Measurements from ENCODE around the gene MGARP. TPM values are rescaled to one million over a fixed set of nuclear protein-coding genes. Genes with fewer than 3 reads are reported as not detected.
"Not testable (repeated sequence)": the region's sequence is repeated elsewhere in the genome, so short reads cannot be mapped to it uniquely, and the experiment has no call there.

The MGARP gene
- total RNA-seq (2014; rRNA removed; shearing (Covaris generic)), result 3.9 and 4.7 TPM in 2 replicates

DNA sequence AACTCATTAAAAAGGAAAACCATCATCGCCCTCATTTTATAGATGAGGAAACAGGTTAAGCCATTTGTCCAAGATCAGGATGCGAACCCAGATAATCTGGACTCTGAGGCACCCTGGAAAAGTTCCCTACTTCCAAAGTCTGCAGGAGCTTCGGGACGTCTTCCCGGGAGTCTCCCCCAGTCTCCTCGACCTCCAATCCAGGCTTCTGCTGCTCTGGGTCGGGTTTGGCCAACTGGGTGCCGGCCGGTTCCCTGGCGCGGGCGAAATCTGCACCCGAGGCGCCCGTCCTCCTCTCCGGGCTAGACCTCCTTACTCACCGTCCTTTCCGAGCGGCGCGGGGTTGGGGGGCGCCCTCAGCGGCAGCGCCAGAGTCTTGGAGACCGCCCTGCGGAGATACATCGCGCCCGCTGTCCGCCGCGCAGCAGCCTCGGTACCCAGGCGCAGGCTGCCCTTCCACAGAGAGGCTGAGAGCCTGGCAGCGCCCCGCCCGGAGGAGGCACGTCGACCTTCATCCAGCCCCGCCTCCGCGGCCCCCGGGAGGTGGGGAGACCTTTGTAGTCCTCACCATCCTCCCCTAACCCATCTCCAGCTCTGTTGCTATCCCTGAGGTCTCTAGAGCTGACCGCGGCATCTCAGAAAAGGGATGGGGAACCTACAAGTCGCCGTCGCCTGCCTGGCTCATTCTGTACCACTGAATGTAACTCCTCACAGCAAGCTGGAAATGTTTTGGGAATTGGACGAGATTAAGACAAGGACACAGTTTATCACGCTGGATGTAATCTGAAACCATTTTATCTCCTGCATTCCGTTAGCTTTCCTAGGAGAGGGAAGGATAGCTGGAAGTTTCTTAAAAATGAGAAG is at the start of gene MGARP:
MGARP (minus strand) TSS at position 466 of the 861 bp plus-strand sequence; CDS start at position 399, 67 bp downstream.
- DNase-seq (ENCODE audit: low read depth), result peak; percentile 20

DNA sequence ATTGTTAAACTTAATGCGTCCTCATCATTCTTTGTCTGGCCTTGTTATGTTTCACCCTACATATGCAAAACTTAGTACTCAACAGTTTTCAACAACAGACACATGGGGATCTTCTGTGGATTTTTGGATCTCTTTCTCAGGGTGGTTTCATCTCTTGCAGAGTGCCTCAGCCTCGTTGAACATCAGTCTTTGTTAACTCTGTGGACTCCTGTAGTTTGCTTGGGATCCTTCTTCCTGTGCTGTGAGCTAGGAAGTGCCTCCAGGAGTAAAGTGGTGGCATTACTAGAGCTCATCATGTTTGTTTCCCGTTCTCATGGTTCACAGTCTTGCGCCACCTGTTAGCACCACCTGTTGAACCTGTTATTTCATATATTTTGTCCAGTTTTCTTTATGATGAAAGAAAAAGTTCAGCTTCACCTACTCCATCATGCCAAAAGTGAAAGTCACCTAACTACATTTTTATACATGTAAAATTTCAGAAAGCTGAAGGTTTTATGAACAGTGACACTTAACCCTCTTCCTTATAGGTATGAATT is 49.7 kb upstream of the MGARP start:
- DNase-seq (ENCODE audit: low read depth), result no peak

DNA sequence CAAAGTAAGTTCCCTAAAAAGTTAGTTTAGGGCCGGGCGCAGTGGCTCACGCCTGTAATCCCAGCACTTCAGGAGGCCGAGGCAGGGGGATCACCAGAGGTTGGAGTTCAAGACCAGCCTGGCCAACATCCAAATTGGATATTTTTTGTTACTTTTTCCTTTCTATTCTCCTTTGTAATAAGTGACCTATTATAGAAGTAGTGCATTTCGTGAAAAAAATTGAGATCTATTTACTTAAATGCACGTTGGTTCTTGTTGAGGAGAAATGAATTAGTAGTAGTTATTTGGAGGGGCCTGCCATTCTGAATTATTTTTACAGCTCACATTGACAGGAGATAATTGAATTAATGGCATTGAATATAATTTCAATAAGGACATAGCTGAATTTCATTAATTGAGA is 44.6 kb upstream of the MGARP start:
- no peak for DNase-seq (ENCODE audit: low read depth)

DNA sequence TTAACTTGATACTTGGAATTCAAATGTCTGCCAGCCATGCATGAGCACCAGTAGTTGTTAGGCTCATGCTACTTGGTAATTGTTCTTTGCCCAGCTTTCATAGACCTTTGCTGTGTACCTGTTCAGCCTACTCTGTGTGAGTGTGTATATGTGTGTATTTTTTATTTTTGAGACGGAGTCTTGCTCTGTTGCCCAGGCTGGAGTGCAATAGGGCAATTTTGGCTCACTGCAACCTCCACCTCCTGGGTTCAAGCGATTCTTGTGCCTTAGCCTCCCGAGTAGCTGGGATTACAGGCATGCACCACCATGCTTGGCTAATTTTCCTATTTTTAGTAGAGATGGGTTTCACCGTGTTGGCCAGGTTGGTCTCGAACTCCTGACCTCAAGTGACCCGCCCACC is 42.5 kb upstream of the MGARP start:
- not testable (repeated sequence) for DNase-seq (ENCODE audit: low read depth)

DNA sequence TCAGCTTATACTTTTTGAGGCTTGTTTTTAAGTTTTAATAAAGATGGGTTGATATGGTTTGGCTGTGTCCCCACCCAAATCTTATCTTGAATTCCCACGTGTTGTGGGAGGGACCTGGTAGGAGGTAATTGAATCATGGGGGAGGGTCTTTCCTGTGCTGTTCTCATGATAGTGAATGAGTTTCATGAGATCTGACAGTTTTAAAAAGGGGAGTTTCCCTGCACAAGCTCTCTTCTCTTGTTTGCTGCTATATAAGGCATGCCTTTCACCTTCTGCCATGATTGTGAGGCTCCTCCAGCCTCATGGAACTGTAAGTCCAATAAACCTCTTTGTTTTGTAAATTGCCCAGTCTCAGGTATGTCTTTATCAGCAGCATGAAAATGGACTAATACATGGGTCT is 42.0 kb upstream of the MGARP start:
- DNase-seq (ENCODE audit: low read depth), result not testable (repeated sequence)

DNA sequence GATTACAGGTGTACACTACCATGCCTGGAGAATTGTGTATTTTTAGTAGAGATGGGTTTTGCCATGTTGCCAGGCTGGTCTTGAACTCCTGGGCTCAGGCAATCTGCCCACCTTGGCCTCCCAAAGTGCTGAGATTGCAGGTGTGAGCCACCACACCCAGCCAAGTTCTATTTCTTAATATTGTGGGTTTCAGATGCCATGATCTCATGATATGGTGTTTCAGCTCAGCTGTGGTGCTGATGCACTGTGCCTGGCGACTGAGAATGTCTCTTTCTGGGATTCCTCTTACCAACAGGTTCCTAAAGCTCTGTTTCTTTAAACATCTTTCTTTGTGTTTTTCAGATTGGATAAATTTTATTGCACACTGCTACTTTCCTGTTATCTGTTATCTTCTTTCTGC is 39.5 kb upstream of the MGARP start:
- no peak for DNase-seq (ENCODE audit: low read depth)

DNA sequence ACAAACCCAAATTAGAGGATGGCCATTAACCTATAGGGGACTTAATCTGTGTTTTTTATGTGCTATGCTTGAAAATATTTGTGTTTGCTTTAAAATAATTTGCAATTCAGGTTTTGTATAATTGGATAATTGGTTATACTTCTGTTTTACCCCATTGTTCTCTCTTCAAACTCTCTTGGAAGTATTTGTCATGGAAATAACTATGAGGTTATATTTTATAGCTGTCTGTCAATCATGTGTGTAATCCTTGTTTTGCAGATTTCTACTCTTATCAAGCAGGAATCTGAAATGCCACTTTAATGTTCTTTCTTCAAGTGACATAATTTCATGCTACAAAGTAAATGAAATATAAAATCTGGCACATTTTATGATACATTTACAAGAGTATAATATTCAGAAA is 37.6 kb upstream of the MGARP start:
- DNase-seq (ENCODE audit: low read depth), result no peak

DNA sequence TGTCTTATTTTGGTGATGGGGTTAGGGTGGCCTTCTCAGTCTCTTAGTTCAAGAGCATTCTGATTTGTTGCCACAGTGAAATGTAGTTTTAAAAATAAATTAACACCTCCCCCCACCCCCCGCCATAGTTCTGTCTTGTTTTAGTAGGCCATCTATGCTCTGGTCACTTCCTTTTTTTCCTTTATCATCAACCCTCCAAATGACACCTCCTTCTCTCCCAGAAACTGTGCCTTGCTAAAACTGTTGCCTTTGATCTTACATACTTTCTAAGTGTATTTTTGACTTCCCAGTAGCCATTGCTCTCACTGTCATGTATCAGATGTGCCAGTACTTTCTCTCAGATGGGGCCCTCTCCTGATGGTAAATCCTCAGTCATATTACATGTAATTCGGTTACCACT is 36.7 kb upstream of the MGARP start:
- no peak for DNase-seq (ENCODE audit: low read depth)

DNA sequence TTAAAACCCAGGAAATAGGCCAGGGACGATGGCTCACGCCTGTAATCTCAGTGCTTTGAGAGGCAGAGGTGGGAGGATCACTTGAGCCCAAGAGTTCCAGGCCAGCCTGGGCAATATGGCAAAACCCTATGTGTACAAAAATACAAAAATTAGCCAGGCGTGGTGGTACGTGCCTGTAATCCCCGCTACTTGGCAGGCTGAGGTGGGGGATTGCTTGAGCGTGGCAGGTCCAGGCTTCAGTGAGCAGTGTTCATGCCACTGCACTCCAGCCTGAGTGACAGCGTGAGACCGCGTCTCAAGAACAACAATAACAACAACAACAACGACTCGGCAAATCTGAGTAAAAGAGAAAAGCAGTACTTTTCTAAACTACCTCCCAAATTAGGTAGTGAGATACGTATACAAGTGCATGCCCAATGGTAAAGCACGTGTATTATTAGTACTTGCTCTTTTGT is 35.2 kb upstream of the MGARP start:
- no peak for DNase-seq (ENCODE audit: low read depth)

DNA sequence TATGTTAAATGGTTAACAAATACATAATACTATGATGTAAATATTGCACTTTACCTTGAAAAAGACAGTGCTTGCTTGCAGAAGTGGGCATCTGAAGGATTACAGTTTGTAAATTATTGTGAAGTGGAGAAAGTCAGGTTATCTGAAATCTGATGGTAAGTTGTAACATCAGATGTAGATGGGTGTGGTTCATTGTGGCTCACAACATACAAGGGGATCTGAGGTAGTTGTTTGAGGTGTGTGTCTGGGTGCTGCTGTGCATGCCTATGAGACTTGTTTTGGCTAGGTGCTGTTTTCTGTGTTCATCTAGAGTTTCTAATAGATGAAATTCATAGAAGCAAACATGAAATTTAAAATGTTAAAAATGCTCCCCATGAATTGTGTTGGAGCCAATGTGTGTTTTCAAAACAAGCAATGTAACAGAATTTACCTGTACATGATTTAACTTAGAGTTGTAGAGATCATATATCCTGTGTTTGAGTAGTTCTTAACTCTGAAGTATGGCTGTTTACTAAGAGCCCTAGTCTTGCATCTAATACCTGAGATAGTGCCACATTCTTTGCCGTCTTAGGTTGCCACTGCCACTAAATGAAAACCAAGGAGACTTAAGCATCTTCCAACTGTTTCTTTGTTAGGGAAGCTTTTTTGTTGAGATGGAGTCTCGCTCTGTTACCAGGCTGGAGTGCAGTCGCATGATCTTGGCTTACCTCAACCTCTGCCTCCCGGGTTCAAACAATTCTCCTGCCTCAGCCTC is 34.2 kb upstream of the MGARP start:
- DNase-seq (ENCODE audit: low read depth), result no peak

DNA sequence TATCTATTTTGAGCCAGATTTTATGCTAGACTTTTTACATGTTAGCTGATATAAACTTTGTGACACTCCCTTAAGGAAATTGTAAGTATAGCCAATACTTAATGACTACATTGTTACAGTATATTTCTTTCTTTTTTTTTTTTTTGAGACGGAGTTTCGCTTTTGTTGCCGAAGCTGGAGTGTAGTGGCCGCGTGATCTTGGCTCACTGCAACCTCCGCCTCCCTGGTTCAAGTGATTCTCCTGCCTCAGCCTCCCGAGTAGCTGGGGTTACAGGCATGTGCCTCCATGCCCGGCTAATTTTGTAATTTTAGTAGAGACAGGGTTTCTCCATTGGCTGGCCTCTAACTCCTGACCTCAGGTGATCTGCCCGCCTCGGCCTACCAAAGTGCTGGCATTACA is 33.4 kb upstream of the MGARP start:
- DNase-seq (ENCODE audit: low read depth), result not testable (repeated sequence)

DNA sequence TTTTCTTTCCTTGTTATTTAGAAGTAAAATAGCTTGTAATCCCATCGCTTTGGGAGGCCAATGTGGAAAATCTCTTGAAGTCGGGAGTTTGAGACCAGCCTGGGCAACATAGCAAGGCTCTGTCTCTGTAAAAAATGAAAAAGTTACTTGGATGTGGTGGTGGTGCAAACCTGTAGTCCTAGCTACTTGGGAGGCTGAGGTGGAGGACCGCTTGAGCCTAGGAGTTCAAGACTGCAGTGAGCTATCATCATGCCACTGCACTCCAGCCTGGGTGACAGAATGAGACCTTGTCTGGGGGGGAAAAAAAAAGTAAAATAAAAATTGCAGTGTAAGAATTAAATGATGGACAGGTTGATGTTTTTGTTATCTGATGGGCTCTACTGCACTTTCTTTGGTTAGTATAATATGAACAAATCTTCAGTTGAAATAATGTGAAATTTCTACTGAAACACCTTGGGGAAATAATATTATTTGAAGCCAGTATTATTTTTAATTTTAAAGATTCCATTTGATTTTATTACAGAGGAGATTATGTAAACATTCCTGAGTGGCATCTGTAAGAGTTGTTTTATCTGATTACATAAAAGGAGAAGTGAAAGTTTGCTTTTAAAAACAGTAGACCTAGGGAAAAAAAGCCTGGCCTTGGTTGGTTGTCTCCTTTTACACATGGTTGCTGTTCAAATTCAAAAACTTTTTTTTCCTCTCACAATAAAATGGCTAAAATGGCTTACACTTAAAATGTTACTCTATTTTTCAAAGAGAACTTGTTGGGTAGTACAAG is 32.7 kb upstream of the MGARP start:
- no peak for DNase-seq (ENCODE audit: low read depth)

DNA sequence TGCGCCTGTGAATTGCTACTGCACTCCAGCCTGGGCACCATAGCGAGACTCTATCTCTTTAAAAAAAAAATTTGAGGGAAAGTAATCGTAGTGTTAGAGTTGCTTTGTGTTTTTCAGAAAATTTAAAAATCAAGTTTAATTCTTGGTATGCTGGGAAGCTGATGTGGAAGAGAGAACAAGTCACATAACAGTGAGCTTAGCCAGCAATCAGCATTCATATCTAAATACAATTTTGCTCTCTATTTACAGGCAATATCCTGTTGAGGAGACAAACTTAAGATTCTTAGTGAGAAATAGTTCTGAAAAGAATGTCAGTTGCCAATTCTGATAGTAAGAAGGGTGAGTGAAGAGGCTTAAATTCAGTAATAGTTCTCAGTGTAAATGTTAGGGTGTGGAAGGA is 31.9 kb upstream of the MGARP start:
- no peak for DNase-seq (ENCODE audit: low read depth)

DNA sequence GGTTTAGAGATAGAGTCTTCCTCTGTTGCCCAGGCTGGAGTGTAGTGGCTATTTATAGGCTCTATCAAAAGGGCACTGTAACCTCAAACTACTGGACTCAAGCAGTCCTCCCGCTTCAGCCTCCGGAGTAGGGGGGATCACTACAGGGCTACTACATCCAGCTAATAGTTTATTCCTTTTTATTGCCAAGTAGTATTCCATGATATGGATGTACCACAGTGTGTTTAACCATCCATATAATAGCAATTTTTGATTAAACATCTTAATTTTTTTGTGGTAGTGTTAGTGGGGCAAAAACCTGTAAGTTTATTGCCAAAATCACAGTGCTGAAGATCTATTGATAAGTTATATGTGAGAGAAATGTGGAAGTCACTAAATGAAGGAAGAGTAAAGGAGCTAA is 24.9 kb upstream of the MGARP start:
- DNase-seq (ENCODE audit: low read depth), result no peak

DNA sequence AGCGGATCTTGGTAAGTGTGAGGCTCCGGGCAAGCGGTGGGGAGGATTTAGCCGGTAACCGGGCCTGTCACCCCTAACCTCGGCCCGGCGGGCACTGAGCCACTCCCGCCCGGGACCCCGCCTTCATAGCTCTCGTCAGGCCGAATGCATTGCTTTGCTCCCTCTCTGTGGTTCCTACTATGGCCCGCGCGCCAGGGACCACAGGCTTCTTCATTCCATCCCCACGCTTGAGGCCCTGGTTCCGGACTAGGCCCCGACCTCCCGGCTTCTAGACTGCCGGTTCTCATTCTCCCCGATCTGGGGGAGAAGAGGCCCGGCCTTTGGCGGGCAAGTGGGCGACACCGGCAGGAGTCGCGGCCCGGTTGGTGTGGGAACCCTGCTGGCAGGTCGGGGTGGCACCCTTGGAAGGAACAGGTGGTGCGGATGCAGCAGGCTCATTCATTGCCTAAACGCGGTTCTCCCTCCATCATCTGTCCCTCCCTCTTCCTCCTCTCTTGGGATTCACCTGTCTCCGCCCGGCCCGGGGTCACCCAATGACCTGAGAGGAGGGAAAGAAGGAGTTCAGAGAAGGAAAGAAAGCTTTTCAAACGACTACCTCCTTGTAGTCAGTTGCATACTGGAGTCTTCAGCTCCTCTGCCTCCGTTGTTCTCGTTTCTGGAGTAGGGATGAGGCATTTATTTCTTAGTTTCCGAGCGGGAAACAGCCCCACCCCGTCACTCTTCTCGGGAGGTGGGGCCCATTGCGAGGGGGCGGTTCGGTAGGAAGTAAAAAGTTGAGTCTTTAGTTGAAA is 22.0 kb upstream of the MGARP start, which contains the start of gene NDUFC1:
NDUFC1 (minus strand) TSS at position 657 of the 791 bp plus-strand sequence. CDS start 6,679 bp downstream, outside the sequence.
- DNase-seq (ENCODE audit: low read depth), result peak; percentile 58

DNA sequence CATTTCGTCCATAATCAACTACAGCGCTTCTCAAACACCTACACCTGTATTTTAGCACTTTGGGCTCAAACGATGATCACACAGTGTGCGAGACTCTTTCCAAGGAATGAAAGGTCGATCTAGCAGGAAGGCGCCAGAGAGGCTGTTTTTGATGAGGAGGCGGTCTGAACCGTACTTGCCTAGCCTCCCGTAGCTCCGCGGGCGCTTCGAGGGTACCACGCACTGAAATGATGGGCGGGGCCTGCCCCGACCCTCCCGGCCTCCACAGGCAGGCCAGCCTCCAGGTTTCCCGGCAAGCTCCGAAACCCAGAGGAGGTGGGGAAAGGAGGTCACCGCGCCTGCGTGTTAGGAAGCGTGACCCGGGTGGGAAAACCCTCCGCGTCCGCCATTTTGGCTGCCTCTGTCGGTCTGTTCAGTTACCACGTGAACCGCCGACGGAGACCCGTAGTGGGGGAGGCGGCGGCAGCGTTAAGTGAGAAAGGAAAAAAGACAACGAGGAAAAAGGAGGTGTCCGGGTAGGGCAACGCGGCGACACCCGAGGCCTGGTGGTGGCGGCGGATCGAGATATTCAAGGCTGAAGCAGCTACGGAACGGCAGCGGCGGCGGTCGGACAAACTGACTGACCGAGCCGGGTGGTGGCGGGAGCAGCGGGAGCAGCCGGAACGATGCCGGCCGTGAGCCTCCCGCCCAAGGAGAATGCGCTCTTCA is 21.2 kb upstream of the MGARP start, which contains the start of gene NAA15:
NAA15 (plus strand) TSS at position 393 of the 708 bp plus-strand sequence; CDS start at position 666, 273 bp downstream.
- DNase-seq (ENCODE audit: low read depth), result peak; percentile 96

DNA sequence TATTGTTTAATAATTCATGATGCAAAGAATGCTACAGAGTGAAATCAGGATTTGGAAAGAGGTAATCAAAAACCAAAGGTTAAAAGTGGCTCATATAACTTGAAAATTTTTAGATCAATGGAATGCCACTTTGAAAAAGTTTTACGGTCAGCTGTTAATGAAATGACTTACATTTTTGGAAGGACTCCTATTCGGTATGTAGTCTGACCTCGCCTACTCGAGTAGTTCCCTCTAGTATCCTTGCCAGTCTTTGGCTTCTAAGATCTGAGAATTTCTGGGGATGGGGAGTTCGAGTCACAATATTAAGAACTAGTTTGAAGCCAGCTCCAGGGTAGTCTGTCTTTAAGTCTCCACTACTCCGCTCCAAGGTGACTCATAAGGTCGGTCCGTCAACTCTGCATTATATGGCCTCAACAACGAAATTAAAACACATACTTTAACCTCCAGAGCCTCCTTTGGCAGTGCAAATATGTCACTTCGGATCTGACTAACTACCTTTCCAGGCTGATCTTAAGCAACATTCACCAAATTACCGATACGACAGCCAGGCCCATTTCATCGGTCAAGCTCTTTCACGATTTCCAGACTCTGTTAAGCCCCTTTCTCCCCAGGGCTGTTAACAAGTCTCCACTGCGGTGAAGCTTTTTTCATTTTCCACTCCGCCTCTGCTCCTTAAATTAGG is 20.5 kb upstream of the MGARP start:
- DNase-seq (ENCODE audit: low read depth), result peak; percentile 69

DNA sequence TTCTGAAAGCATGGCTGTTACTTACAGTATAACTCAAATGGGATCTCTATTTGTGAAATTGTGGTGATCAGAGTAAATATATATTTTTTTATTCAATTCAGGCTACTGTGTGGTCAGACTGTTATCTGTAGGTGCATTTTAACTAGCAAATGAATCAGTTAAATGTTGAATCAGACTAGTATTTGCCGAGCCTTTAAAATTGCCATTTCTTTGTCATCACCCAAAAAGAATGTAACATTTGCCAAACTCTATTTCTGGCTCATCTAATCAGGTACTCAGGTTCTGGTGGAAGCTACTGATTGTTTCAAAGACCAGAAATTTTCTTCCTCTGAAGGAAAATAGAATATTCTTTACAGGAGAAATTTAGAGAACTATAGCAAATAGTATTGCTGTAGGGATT is 19.5 kb upstream of the MGARP start:
- peak; percentile 64 for DNase-seq (ENCODE audit: low read depth)

DNA sequence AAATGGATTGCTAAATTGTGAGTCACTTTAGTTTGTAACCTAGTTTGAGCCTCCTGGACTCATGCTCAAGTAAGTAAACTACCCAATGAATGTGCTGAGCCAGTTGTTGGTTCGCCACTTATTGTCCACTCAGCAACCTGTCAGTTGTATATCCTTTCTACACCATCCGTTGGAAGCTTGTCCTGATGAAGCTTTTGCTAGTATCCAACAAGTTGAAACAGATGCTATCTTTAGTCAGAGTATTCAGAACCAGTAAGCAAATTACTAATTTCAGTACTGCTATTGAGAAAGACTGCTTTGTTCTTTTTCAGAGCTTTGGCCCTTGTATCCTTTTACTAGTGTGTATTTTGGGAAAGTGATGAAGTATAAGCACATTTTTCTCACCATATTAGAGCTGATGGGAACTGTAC is 17.0 kb upstream of the MGARP start:
- DNase-seq (ENCODE audit: low read depth), result peak; percentile 69
